HG03354 (cell line): ENCODE measurements around the gene SCAMP4.

Source experiments
- ATAC-seq: cut with Tn5 transposase; IDR thresholded peaks from one replicate; pipeline ENCODE4 v1.9.1; 2021; ENCODE audit warnings: mild to moderate bottlenecking; ENCODE audit not compliant: unreplicated experiment, poor library complexity, severe bottlenecking

SCAMP4 gene

GRCh38 chr19:1970806-1971502, 65.8 kb downstream of the SCAMP4 start:
- no peak for ATAC-seq

- ATAC-seq, result no peak
These were observed 69.4 kb downstream of the SCAMP4 start for GRCh38 chr19:1974381-1975161.

GRCh38 chr19:1975162-1975480, 69.9 kb downstream of the SCAMP4 start:
- ATAC-seq, result no peak
